ENCODE measurements around the gene CDK18.

The CDK18 gene

DNA sequence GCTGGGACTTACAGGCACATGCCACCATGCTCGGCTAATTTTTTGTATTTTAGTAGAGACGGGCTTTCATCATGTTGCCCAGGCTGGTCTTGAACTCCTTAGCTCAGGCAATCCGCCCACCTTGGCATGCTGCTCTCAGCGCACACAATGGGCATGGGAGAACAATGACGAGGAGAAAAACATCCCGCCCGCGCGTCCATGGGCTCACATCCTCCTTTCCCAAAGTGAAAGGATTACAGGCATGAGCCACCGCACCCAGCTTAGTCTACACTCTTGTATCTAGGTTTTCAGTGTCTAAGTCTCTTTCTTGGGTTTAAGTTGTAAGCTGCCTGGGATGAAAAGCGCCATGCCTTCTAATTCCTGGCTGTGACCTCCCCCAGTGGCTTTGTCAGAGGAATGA lies 37.9 kb downstream of the CDK18 start:
- TF ChIP-seq, protein P1, sequence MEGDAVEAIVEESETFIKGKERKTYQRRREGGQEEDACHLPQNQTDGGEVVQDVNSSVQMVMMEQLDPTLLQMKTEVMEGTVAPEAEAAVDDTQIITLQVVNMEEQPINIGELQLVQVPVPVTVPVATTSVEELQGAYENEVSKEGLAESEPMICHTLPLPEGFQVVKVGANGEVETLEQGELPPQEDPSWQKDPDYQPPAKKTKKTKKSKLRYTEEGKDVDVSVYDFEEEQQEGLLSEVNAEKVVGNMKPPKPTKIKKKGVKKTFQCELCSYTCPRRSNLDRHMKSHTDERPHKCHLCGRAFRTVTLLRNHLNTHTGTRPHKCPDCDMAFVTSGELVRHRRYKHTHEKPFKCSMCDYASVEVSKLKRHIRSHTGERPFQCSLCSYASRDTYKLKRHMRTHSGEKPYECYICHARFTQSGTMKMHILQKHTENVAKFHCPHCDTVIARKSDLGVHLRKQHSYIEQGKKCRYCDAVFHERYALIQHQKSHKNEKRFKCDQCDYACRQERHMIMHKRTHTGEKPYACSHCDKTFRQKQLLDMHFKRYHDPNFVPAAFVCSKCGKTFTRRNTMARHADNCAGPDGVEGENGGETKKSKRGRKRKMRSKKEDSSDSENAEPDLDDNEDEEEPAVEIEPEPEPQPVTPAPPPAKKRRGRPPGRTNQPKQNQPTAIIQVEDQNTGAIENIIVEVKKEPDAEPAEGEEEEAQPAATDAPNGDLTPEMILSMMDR (IDR thresholded peaks at IDR 0.05; ENCODE audit: insufficient read depth, missing control alignments): no peak
- no peak for FAIRE-seq
- DNase-seq (ENCODE audit: insufficient read length, low spot score): no peak

DNA sequence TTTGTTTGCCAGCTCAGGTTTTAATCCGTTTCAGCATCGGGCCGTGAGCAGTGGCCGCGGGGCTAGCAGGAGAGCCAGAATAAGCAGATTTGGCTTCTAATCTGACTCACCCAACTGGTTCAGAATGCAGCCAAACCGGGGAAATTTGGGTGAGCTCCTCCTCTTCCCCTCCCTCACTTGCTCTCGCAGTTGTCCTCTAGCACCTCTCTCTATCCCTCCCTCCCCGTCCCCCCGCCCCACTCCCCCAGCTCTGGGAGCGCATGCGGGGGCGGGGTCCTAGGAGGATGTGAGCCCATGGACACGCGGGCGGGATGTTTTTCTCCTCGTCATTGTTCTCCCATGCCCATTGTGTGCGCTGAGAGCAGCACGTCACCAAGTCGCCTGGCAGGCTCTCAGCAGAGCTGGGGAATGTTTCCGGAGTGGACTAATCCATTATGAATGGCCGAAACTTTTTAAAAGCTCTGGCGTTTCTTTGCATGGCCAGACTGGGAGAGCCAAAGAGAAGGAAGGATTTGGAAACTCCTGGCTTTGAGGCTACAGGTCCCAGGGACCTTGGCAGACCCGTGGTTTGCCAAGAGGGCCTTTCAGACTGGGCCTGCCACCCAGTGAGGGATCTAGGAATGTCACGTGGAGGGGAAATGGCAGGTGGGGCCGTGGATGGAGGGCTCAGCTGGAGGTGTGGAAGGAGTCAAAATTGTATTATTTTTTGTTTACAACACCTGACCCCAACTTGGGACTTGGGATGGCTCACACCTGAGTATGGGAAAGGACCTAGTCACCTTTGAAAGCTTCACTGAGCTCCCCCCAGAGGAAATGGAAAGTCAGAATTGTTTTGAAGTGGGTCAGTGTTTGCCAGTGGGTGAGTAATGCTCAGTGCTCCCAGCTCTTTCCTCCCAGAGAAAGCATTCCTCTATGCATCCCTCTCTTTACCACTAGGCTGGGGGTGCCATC lies 39.2 kb downstream of the CDK18 start:
- TF ChIP-seq, protein P1 (IDR thresholded peaks at IDR 0.05; ENCODE audit: insufficient read depth, missing control alignments): no peak
- no peak for FAIRE-seq
- no peak for DNase-seq (ENCODE audit: insufficient read length, low spot score)

DNA sequence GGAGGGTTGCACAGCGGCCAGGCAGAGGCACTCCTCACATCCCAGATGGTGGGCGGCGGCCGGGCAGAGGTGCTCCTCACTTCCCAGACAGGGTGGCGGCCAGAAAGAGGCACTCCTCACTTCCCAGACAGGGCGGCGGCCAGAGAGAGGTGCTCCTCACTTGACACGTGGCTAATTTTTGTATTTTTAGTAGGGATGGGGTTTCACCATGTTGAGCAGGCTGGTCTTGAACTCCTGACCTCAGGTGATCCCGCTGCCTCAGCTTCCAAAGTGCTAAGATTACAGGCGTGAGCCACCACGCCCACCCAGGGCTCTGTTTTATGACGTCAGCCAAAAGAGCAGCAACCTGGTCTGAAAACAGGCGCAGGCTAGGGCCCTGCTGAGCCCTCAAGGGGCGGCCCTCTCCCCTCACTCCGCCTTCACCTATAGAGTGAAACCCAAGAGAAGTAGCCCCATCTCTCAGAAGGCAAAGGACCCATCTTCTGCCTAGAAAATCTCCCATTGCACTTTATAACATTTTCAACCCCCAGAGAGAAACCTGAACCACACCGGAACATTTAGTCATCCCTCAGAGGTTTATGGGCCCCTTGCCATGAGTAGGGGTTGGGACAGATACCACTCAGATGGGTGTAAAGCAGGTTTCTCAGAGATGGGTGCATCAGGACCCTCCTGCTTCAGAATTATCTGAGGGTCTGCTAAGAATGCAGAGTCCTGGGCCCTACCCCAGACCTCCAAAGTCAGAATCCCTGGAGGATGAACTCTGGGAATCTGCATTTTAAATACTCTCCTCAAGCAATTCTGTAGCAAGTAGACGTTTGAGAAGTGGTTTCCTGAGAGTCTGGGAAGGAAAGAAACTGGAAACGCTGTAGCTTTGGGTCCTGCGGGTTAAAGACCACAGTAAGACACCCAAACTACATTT lies 40.8 kb downstream of the CDK18 start:
- FAIRE-seq (no peak), DNase-seq (ENCODE audit: insufficient read length, low spot score) (no peak)
- TF ChIP-seq, protein P1 (IDR thresholded peaks at IDR 0.05; ENCODE audit: insufficient read depth, missing control alignments): no peak

DNA sequence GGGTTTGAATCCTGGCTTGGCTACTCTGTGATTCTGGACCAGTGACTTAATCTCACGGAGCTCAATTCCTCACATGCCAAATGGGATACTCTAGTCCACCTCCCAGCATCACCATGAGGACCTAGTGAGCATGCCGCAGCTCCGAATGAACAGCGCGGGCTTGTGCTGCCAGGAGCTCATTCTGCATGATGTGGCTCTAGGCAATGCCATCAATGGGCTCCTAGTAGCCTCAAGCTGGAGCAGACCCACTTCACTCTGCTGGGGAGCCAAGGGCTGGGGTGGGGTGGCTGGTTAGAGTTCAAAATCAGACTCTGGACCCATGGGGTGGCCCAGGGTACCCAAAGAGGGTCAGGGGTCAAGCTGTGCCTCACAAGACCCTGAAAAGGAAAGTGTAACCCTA lies 41.5 kb downstream of the CDK18 start:
- DNase-seq (ENCODE audit: insufficient read length, low spot score) (no peak), FAIRE-seq (no peak)
- TF ChIP-seq, protein P1 (IDR thresholded peaks at IDR 0.05; ENCODE audit: insufficient read depth, missing control alignments): no peak

DNA sequence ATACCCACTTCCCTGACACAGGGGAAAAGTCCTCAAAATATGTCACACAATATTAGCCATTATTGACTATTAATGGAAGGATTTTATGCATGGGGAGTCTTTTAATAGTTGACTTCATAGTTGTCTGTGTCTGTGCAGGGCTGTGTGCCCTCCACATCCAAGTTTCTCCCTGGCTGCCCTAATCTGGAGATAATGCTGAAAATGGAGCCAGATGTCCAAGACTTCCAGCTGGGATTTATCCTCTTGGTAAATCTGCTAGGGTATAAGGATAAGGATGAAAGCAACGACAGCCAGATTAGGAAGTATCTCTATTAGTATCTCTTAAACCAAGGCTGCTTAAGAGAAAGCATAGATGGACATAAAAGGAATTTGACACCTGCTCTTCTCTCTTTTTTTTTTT lies 42.1 kb downstream of the CDK18 start:
- FAIRE-seq: peak; percentile 97
- DNase-seq (ENCODE audit: insufficient read length, low spot score): no peak
- TF ChIP-seq, protein P1 (IDR thresholded peaks at IDR 0.05; ENCODE audit: insufficient read depth, missing control alignments): no peak

DNA sequence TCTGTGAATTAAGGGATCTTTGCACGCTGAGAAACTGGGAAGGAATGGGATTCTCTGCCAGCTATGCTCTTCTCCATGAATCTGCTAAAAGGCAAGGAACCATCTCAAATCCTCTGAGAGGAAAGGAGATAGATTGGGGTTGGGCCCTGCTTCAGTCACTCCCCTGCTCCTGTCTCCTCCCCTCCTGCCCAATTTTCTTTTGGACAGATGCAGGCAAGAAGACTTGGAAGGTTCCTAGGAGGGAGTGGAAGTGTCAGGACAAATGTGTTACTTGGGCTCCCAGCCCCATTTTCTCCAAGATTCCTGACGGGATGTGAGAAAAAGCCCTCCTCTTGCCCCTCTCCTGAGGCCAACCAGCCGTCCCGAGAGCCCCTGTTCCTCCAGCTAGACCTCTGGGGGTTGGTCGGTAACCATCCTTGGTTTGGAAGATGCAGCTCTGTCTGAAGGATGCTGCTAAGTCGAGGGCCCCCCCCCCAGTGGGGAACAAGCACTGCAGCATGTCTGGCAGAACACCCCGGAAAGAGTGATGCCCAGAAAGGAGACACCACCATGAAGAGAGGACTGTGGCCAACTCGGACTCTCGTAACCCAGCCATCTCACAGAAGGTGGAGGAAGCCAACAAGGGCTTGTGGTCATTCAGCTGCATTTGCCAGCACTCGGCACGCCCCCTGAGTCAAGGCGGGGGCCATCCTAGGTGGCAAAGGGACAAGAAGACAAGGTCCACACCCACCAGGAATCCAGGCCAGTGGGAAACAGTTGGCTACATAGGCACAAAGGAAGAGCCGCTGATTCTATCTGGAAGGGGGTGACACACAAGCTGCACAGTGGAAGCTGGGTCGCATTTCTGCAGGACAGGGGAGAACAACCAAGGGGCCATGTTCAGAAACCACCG lies 43.7 kb downstream of the CDK18 start:
- DNase-seq (ENCODE audit: insufficient read length, low spot score) (no peak), FAIRE-seq (no peak)
- TF ChIP-seq, protein P1 (IDR thresholded peaks at IDR 0.05; ENCODE audit: insufficient read depth, missing control alignments): no peak
